GM20000 (cell line): ENCODE data around the gene NOL4L.
A peak's percentile ranks its signal among the peaks of the same experiment; 100 is the strongest.

Experiments
- DNase-seq: peaks from one replicate; pipeline ENCODE4 v3.0.0; 2012; ENCODE audit warnings: low spot score
- TF ChIP-seq, protein P1 (sequence below): IDR thresholded peaks from 2 replicates; pipeline ENCODE4 v1.5.1; 2012; ENCODE audit warnings: mild to moderate bottlenecking, control low read depth; ENCODE audit errors: extremely low read depth, missing control alignments

Gene NOL4L

DNA sequence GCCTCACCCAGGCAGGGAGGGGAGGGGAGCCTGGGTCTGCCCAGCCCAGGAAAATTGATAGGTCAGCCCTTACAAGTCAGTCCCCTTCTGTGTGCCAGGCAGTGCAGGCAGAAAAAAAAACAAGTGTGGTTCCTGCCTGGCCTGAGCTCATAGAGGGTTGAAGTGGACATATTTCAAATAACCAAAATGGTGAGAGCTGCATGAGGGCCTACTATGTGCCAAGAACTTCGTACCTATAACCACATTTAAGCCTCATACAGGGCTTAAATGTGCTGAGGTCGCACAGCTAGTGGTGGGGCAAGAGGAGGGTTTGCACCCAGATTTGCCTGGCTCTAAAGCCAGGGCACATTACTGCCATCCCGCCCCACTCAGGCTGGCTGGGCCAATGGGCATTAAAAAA, 6.9 kb upstream of the NOL4L start:
- DNase-seq, result no peak
- TF ChIP-seq, protein P1, sequence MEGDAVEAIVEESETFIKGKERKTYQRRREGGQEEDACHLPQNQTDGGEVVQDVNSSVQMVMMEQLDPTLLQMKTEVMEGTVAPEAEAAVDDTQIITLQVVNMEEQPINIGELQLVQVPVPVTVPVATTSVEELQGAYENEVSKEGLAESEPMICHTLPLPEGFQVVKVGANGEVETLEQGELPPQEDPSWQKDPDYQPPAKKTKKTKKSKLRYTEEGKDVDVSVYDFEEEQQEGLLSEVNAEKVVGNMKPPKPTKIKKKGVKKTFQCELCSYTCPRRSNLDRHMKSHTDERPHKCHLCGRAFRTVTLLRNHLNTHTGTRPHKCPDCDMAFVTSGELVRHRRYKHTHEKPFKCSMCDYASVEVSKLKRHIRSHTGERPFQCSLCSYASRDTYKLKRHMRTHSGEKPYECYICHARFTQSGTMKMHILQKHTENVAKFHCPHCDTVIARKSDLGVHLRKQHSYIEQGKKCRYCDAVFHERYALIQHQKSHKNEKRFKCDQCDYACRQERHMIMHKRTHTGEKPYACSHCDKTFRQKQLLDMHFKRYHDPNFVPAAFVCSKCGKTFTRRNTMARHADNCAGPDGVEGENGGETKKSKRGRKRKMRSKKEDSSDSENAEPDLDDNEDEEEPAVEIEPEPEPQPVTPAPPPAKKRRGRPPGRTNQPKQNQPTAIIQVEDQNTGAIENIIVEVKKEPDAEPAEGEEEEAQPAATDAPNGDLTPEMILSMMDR, result no peak

DNA sequence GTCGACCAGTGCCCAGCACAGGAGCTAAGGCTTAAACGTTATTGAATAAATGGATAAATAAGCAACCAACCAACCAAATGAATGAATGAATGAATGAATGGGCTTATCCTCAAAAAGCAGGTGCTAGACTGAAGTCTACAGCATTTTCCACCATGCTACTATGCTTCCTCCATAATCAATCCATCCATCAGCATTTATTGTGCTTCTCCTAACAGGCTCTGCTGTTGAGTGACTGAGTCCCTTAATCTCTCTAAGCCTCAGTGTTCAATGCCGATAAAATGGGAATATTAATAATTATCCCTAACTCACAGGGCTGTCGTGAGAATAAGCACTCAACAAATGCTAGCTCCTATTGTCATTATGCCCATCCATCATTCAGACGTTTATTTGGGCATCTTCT, 4.6 kb upstream of the NOL4L start:
- no peak for DNase-seq
- TF ChIP-seq, protein P1, result no peak

GRCh38 chr20:32589256-32589655, 4.1 kb upstream of the NOL4L start:
- TF ChIP-seq, protein P1, result no peak
- no peak for DNase-seq

DNA sequence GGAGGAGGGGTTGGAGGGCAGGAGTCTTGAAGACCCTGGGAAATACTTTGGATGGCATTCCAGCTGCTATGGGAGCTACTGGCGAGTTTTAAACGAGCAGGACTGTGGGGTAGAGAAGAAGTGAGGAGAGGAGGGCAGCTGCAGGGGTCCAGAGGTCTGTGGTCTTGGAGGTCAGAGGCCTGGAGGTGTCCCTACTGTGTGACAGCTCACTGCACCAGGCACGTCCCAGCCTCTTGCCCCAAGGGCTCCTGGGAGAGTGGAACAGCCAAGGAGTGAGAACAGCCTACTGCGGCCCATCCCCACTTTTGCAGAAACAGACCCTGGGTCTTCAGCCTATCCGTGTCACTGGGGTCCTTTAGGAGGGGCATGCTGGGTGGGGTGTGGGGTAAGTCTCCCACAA, 2.9 kb upstream of the NOL4L start:
- TF ChIP-seq, protein P1, result no peak
- no peak for DNase-seq

GRCh38 chr20:32586291-32586690, 1.2 kb upstream of the NOL4L start:
- DNase-seq, result no peak
- TF ChIP-seq, protein P1, result no peak

- TF ChIP-seq, protein P1, result no peak
- DNase-seq, result peak; percentile 66
These were observed 524 bp upstream of the NOL4L start for GRCh38 chr20:32585586-32586127.

DNA sequence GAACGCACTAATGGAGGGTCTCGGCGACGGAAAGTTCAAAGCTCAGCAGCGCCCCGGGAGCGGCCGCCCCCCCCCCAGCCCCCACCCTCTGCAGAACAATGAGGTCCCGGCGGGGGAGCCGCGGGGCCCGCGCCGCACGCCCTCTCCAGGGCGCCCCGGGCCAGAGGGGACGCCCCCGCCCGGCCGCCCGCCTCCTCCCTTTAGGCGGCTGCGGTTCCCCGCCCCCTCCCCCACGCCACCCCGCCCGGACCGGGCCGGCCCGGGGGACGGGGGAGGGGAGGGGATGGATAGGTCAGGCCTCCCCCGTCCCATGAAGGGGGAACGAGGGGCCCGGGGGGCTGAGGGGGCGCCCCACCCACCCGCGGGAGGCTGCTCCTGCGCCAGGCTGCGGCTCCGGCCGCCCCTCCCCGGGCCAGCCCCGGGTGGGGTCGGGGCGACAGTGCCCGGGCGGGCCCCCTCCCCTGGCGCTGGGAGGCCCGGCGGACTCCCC, 1.5 kb downstream of the NOL4L start:
- DNase-seq, result peak; percentile 62
- TF ChIP-seq, protein P1, result no peak
